ENCODE results near the gene TRIO.

TRIO gene

GRCh38 chr5:14166437-14166836 lies 23.3 kb downstream of the TRIO start:
- TF ChIP-seq TSHZ2 (CRISPR knock-in tag; IDR thresholded peaks at IDR 0.05) (no peak), GLIS3 (CRISPR knock-in tag; IDR thresholded peaks at IDR 0.05) (no peak), RARB (CRISPR knock-in tag; IDR thresholded peaks at IDR 0.05) (no peak), SNAI2 (CRISPR knock-in tag; IDR thresholded peaks at IDR 0.05) (no peak), ISL1 (CRISPR knock-in tag; IDR thresholded peaks at IDR 0.05) (no peak), CREB5 (CRISPR knock-in tag; IDR thresholded peaks at IDR 0.05; ENCODE audit: low read depth) (no peak), PPARA (CRISPR knock-in tag; IDR thresholded peaks at IDR 0.05; ENCODE audit: borderline replicate concordance) (no peak), TCF4 (CRISPR knock-in tag; IDR thresholded peaks at IDR 0.05; ENCODE audit: borderline replicate concordance) (no peak), CSRNP3 (CRISPR knock-in tag; IDR thresholded peaks at IDR 0.05) (no peak), ZNF8 (CRISPR knock-in tag; IDR thresholded peaks at IDR 0.05) (no peak), ZNF565 (CRISPR knock-in tag; conservative IDR thresholded peaks at IDR 0.05; ENCODE audit: low read depth) (no peak), BACH2 (CRISPR knock-in tag; IDR thresholded peaks at IDR 0.05; ENCODE audit: borderline replicate concordance) (no peak), ESRRG (CRISPR knock-in tag; IDR thresholded peaks at IDR 0.05) (no peak), CSDC2 (CRISPR knock-in tag; IDR thresholded peaks at IDR 0.05) (no peak)
- no peak for ATAC-seq

GRCh38 chr5:14167211-14167845 lies 24.2 kb downstream of the TRIO start:
- TF ChIP-seq ZNF565 (CRISPR knock-in tag; conservative IDR thresholded peaks at IDR 0.05; ENCODE audit: low read depth): no peak
- TF ChIP-seq ESRRG (CRISPR knock-in tag; IDR thresholded peaks at IDR 0.05): no peak
- TF ChIP-seq CSRNP3 (CRISPR knock-in tag; IDR thresholded peaks at IDR 0.05): no peak
- no peak for TF ChIP-seq POU6F1 (CRISPR knock-in tag; IDR thresholded peaks at IDR 0.05; ENCODE audit: borderline replicate concordance, low read depth)
- no peak for TF ChIP-seq PATZ1 (CRISPR knock-in tag; IDR thresholded peaks at IDR 0.05; ENCODE audit: borderline replicate concordance)
- TF ChIP-seq OSR1 (CRISPR knock-in tag; IDR thresholded peaks at IDR 0.05): no peak
- no peak for TF ChIP-seq RARB (CRISPR knock-in tag; IDR thresholded peaks at IDR 0.05)
- ATAC-seq: peak; percentile 68

- no peak; the same call in 2 of the 3 replicates for ATAC-seq
- TF ChIP-seq ZNF70 (CRISPR knock-in tag; IDR thresholded peaks at IDR 0.05) (no peak), OSR1 (CRISPR knock-in tag; IDR thresholded peaks at IDR 0.05) (no peak), ZFP30 (CRISPR knock-in tag; IDR thresholded peaks at IDR 0.05) (no peak), ISL1 (CRISPR knock-in tag; IDR thresholded peaks at IDR 0.05) (no peak), ESRRG (CRISPR knock-in tag; IDR thresholded peaks at IDR 0.05) (no peak), TOX (CRISPR knock-in tag; IDR thresholded peaks at IDR 0.05; ENCODE audit: borderline replicate concordance) (no peak), ZFP3 (CRISPR knock-in tag; IDR thresholded peaks at IDR 0.05) (no peak), CREB5 (CRISPR knock-in tag; IDR thresholded peaks at IDR 0.05; ENCODE audit: low read depth) (no peak), CSRNP3 (CRISPR knock-in tag; IDR thresholded peaks at IDR 0.05) (no peak)
Measured at GRCh38 chr5:14168144-14168792, 25.1 kb downstream of the TRIO start.
